Esophagus muscularis mucosa (tissue), 3 donors: ENCODE data around the gene MBNL1.

Experiments
- EP300 ChIP-seq: sonication (generic); formaldehyde crosslinking; IDR thresholded peaks from one replicate; pipeline ENCODE4 v1.6.1; 2017; ENCODE audit warnings: antibody characterized with exemption
- TF ChIP-seq, protein P1 (sequence below), 3 experiments: fragments of 200-600 bp in 2 of 3; fragments of 450-650 bp in 1 of 3; sonication (generic) in 2 of 3; IDR thresholded peaks; one replicate each; pipeline ENCODE4 v1.5.1; 2017 to 2019; ENCODE audit warnings: antibody characterized with exemption in 3 of 3, mild to moderate bottlenecking in 2 of 3, moderate library complexity in 1 of 3

DNA sequence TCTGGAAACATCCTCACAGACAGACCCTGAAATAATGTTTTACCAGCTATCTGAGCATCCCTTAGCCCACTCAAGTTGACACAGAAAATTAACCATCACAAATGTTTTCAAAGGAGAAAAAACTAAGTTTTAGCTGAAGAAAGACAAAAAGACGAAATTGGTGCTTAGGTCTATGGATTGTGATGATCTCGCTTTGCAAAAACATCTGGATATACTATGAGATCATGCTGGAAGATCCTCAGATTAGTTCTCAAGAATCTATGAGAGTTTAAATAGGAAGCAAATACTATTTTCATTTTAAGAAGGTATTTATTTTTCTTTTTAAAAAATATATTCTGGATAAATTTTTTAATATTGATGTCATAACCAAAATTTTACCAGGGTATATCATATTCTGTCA, 42.6 kb upstream of the MBNL1 start:
- TF ChIP-seq, protein P1, sequence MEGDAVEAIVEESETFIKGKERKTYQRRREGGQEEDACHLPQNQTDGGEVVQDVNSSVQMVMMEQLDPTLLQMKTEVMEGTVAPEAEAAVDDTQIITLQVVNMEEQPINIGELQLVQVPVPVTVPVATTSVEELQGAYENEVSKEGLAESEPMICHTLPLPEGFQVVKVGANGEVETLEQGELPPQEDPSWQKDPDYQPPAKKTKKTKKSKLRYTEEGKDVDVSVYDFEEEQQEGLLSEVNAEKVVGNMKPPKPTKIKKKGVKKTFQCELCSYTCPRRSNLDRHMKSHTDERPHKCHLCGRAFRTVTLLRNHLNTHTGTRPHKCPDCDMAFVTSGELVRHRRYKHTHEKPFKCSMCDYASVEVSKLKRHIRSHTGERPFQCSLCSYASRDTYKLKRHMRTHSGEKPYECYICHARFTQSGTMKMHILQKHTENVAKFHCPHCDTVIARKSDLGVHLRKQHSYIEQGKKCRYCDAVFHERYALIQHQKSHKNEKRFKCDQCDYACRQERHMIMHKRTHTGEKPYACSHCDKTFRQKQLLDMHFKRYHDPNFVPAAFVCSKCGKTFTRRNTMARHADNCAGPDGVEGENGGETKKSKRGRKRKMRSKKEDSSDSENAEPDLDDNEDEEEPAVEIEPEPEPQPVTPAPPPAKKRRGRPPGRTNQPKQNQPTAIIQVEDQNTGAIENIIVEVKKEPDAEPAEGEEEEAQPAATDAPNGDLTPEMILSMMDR (IDR thresholded peaks at IDR 0.05): no peak
- no peak for TF ChIP-seq EP300
